Jurkat, Clone E6-1 (cell line): Measurements from ENCODE around the gene PLOD1.
A peak's percentile ranks its signal among the peaks of the same experiment; 100 is the strongest.
"Not testable (repeated sequence)": the region's sequence is repeated elsewhere in the genome, so short reads cannot be mapped to it uniquely, and the experiment has no call there.

Experiments
- DNase-seq: peaks from one replicate; pipeline ENCODE4 v3.0.0-alpha.2; 2011; ENCODE audit warnings: low read depth, low spot score
- H3K4me3 ChIP-seq: 2 replicates; pipeline ENCODE4 v1.5.1; 2011; ENCODE audit warnings: mild to moderate bottlenecking, low read length, control low read depth, moderate library complexity

The PLOD1 gene

DNA sequence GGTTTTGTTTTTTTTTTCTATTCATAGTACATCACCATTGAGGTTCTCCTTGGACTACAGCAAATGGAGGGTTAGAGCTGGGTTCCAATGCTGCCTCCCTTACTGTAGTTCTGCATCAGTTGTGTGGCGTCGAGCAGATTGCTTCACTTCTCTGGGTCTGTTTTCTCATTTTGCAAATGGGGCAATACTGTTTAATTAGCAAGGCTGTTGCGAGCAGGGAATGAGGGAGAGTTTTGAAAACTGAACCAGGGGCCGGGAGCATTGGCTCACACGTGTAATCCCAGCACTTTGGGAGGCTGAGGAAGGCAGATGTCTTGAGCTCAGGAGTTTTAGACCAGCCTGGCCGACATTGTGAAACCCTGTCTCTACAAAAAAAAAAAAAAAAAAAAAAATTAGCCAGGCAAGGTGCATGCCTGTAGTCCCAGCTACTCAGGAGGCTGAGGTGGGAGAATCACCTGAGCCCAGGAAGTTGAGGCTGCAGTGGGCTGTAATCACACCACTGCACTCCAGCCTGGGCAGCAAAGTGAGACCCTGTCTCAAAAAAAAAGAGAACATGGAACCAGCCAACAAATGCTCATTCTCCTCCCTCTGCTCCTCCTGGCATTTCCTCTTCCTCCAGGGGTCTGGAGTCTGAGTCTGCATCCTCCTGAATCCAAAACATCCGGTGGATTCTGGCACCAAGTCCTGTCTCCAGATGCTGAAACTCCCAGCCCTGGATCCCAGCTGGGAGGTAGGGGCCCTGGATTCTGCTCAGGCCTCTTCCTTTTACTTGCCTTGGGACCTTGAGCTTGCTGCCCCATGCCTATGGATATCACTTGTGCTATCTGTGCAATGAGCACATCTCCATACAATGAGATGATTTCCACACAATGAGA, 3.7 kb upstream of the PLOD1 start:
- no peak overlapping the region for H3K4me3 ChIP-seq
- DNase-seq, result no peak

DNA sequence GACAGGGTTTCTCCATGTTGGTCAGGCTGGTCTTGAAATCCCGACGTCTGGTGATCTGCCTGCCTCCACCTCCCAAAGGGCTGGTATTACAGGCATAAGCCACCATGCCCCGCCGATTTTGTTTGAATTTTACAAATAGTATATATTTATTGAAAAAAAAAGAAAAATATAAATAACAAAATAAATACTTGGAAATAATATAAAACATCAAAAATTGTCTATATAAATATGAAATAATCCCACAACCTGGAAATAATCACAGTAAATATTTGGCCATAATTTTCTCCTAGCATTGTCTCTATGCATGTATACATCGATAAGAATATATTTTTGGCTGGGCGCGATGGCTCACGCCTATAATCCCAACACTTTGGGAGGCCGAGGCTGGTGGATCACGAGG, 2.7 kb upstream of the PLOD1 start:
- no peak for DNase-seq
- no peak overlapping the region for H3K4me3 ChIP-seq

DNA sequence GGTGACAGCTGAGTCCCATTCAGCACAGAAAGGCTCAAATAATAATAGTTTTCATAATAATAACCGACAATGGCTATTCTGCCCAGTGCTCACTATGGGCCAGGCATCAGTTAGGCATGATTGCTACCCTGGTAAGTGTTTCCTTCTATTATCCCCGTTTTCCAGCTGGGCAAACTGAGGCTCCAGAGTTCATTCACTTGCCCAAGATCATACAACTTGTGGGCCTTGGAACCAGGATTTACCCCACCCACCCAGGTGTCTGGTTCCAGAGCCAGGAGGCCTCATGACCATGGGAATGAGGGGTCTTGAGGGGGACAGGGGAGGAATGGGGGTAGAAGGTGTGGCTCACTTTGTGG, 518 bp downstream of the PLOD1 start:
- peak overlapping the region; percentile 62 for H3K4me3 ChIP-seq
- no peak for DNase-seq

DNA sequence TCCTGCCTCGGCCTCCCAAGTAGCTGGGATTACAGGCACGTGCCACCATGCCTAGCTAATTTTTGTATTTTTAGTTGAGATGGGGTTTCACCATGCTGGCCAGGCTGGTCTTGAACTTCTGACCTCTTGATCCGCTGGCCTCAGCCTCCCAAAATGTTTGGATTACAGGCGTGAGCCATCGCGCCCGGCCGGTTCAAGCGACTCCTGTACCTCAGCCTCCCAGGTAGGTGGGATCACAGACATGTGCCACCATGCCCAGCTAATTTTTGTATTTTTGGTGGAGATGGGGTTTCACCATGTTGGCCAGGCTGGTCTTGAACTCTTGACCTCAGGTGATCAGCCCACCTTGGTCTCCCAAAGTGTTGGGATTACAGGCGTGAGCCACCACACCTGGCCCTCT, 1.2 kb downstream of the PLOD1 start:
- not testable (repeated sequence) for H3K4me3 ChIP-seq, DNase-seq

DNA sequence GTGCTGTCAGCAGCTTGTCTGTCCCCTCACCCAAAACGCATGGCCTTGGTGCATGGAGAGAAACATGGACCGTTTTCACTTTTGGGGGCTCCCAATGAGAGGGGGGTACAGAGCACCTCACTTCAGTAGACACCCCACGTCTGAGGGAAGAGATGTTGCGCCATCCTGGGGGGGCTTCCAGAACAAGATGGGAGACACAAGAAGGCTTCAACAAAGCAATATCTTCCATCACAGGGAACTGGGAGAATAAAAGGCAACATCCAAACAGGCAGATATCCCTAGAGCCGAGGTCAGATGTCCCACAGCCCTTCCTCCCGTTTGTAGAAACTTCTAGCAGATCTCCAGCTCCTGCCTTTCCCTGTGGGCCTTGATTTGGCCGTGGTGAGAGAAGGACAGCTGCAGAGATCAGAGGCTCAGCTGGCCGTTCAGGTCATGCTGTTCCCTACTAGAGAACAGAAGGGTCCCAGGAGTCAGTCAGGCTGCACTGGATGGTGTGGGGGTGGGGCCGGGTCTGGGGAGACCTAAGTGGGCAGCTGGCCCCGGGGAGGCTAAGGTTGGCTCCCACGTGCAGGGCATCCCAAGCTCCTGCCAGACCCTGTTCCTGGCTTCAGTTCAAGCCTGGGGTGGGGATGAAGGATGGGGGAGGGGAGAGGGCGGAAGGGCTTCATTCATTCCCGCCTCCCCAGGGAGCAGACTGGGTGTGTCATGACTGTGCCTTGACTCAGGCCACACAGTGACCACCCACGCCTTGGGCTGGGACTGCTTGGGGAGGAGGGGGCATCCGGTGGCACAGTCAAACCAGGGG, 4.4 kb downstream of the PLOD1 start:
- no peak for DNase-seq

DNA sequence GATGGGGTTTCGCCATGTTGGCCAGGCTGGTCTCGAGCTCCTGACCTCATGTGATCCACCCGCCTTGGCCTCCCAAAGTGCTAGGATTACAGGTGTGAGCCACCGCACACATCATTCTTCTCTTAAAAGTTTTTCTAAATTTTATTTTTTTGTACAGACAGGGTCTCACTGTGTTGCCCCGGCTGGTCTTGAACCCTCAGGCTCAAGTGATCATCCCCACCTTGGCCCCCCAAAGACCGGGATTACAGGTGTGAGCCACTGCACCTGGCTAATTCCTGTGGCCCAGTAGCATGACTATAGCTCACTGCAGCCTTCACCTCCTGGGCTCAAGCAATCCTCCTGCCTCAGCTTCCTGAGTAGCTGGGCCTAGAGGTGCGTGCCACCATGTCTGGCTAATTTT, 5.3 kb downstream of the PLOD1 start:
- not testable (repeated sequence) for DNase-seq, H3K4me3 ChIP-seq

More for the DNA sequence above, 4.4 kb downstream of the PLOD1 start:
- no peak overlapping the region for H3K4me3 ChIP-seq

DNA sequence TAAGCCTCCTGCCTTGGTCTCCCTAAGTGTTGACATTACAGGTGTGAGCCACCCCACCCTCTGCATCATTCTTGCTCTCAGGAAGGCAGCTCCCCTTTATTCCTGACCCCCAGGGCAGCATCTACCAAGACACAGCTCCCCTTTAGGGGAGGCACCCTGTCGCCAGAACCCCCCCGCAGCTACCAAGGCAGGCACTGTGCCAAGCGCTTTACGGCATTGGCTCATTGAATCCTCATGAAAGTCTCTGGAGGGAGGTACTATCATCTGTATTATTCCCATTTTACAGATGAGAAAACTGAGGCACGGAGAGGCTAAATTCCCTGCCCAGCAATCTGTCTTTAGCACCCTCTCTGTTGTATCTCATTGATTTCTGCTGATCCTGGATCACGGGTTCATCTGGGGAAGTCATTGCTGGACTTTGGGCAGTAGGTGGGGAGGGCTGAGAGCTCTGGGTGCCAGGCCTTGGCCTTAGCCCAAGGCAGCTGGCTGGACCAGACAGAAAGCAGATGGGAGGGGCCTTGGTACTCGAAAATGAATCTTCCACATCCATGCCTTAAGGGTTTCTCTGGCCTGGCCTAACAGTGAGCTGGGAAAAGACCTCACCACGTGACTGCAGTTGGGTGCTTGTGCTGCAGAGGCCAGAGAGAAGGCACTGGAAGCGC, 5.9 kb downstream of the PLOD1 start:
- DNase-seq, result no peak
- H3K4me3 ChIP-seq, result no peak overlapping the region

DNA sequence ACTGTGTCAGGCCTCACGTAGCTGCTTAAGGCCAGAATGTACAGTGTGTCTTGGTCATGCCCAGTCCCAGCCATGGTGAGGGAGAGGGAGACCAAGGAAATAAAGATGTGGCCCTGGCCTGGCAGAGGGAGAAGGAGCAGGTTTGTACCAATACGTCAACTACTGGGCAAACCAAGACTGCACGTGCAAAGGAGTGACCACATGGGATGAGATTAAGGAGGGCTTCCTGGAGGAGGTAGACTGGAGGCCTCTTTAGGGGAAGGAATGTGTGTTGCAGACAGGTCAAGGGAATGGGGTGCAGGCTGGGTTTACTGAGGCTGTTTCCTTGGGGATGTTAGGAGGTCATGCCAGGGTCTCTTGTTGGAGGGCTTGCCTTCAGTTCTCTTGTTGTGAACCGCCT, 7.8 kb downstream of the PLOD1 start:
- no peak for DNase-seq
- H3K4me3 ChIP-seq, result no peak overlapping the region

DNA sequence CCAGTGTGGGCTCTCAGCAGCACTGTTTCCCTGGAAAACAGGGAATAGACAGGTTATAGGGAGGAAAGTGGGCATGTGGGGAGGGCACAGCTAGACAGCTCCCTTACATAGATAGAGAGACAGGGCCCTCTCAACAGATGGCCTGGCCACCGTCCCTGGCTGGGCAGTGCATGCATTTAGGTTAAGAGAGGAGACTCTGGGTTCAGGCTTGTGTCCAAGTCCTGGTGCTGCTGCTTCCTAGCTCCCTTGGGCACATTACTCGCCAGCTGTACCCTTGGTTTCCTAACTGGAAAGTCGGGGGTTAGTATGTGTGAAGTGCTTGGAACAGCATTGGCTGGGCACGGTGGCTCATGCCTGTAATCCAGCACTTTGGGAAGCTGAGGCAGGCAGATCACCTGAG, 9.1 kb downstream of the PLOD1 start:
- DNase-seq, result no peak

DNA sequence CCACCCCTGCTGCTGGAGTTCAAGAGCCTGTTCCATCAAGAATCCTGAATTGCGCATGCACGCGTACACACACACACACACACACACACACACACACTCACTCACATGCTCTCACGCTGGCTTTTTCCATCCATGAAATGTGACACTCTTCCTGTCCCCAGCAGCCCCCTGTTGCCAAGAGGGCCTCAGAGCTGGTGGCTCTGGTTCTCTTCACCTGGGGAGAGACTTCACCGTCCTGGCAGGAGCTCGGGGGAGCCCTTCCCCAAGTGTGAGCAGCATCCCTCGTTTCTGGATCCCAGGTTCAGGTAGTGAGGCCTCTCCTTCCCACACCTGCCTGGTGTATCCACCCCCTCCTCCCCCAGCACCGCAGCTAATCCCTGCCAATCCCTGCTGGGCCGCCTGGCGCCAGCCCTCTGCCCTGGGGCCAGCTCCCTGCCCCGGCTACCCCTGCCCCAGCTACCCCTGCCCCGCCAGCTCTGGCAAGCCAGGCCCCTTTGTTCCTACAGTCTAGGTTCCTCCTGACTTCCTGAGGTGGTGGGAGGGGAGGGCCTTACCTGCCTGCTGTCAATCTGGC, 9.9 kb downstream of the PLOD1 start:
- no peak for DNase-seq
- H3K4me3 ChIP-seq, result no peak overlapping the region

More for the DNA sequence above, 9.1 kb downstream of the PLOD1 start:
- no peak overlapping the region for H3K4me3 ChIP-seq

DNA sequence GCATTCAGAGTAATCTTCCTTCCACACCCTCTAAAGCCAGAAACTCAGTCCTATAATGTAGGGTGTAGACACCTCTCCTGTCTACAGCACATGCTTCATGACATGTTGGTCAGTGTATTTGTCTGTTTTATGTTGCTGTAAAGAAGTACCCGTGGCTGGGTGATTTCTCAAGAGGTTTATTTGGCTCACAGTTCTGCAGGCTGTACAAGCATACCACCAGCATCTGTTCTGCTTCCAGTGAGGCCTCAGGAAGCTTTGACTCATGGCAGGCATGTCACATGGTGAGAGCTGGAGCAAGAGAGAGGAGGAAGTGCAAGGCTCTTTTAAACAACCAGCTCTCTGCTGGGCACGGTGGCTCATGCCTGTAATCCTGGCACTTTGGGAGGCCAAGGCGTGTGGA, 12.1 kb downstream of the PLOD1 start:
- no peak overlapping the region for H3K4me3 ChIP-seq
- no peak for DNase-seq

DNA sequence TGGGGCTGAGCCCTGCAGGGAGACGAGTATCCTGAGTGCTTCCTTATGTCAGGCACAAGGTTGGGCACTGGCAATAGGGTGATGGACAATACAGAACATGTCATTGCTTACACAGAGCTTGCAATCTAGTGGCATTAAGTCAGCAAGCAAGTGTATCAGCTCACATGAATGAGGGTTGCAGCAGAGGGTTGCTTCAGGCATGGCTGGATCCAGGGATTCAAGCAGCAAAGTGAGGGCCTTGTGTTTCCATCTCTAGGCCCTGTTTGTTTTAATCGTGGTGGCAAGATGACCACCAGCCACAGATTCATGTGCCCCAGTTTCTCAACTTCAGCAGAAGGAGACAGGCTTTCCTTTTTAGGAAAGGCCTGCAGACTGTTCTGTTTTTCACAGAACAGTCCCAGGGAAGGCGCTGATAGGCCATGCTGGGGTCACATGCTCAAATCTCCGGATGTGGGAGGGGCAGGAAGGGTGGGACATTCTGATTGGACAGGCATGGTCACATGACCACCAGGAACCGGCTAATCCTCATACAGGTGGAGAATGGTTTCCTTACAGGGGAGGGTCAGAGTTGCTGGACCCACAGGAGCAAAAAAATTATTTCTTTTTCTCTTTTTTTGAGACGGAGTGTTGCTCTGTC, 14.4 kb downstream of the PLOD1 start:
- DNase-seq, result peak; percentile 64
- no peak overlapping the region for H3K4me3 ChIP-seq

DNA sequence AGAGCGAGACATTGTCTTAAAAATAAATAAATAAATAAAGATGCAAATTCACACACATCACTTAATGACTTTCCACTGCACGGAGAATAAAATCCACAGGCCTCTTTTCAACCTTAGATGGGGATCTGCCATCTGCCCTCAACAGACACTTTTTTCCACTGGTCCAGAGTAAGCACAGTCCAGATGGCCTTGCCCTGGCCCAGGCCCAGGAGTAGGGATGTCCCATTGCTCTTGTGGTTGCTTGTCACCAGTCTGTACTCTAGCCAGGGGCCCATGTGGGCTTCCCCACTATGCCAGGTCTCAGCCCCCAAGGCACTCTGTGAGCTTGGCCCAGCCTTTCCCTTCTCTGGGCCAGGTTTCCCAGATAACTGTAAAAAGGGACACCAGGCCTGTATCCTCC, 17.4 kb downstream of the PLOD1 start:
- no peak overlapping the region for H3K4me3 ChIP-seq
- DNase-seq, result no peak

DNA sequence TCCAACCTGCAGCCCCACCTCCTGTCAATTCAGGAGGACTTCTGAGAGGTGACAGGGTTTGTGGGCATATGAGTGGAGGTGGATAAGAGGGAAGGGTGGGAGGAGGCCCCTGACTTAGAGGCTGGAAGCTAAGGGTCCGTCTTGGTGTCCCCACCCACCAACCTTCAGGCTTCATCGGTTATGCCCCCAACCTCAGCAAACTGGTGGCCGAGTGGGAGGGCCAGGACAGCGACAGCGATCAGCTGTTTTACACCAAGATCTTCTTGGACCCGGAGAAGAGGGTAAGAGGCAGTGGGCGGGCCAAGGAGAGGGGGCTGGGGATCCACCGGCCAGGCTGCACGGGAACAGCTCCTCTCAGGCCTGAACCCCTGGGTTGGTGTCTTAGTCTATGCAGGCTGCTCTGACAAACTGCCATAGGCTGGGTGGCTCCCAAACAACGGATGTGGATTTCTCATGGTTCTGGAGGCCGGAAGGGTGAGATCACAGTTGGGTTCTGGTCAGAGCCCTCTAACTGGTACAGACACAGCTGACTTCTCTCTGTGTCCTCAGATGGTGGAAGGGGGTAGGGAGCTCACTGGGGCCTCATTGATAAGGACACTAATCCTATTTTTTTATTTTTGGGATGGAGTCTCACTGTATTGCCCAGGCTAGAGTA, 18.1 kb downstream of the PLOD1 start:
- H3K4me3 ChIP-seq, result no peak overlapping the region
- no peak for DNase-seq

DNA sequence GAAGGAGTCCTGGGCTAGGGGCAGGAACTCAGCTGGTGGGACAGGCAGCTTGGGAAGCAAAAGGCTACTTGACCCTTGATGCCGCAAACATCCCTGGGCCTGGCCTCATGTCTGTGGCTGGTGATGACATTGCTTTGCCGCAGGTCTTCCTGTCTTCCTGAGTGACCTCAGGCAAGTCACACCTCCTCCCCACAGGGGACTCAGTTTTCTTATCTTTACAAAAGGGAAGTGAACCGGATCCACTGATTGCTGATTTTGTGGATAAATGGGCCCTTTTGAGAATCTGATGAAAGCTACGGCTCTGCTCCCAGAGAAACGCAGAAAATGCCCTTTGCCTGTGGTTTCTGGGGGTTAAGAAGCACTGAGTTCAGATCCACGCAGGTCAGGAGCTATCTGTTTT, 20.7 kb downstream of the PLOD1 start:
- DNase-seq, result no peak
- no peak overlapping the region for H3K4me3 ChIP-seq

DNA sequence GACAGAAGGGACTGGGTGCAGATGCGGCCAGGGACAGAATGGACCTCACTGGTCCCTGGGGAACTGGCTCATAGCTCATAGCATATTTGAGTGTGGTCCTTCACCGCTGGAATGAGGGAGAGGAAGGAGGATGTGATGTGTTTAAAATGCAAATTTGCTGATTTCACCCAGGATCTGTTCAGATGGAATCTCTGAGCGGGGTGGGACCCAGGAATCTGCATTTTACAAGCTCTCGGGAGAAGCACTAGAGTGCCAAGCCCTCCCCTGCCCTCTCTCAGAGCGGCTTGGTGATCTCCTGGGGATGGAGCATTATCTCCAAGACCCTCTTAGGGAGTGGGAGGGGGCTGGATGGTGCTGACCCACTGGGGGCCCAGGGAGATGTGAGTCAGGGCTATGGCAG, 22.9 kb downstream of the PLOD1 start:
- no peak for DNase-seq
- H3K4me3 ChIP-seq, result no peak overlapping the region

DNA sequence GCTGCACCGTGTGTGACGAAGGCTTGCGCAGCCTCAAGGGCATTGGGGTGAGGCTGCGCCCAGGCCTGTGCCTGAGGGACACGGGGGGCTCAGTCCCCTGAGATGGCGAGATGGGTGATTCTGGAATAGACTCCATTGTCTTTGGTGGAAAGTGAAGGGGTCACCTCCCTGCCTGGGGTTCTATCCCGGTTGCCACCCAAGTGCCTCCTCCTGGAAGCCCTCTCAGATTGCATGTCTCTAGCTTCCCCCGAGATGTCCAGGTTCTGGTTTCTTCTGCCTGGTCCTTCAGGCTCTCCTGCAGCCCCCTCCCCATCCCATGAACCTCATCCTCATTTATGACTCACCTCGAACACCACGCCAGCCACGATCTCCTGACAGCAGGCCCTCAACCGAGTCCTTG, 23.4 kb downstream of the PLOD1 start:
- H3K4me3 ChIP-seq, result no peak overlapping the region
- DNase-seq, result no peak

DNA sequence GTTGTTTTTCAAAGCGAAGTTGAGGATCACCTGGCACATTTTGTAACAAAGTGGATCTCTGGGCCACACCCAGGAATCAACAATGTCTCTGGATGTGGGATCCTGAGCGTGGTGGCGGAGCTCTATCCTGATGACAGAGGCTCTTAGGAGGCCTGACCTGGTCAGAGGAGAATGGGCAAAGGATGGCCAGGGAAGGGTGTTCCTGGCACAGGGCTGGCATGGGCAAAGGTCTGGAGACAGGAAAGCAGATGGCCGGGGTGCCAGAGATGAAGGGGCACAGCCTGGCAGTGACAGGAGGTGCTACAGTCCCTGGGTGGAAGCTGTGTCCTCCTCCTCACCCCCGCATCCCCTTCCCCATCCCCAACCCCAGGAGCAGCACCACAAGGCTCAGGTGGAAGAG, 25.8 kb downstream of the PLOD1 start:
- DNase-seq, result no peak
- H3K4me3 ChIP-seq, result no peak overlapping the region

DNA sequence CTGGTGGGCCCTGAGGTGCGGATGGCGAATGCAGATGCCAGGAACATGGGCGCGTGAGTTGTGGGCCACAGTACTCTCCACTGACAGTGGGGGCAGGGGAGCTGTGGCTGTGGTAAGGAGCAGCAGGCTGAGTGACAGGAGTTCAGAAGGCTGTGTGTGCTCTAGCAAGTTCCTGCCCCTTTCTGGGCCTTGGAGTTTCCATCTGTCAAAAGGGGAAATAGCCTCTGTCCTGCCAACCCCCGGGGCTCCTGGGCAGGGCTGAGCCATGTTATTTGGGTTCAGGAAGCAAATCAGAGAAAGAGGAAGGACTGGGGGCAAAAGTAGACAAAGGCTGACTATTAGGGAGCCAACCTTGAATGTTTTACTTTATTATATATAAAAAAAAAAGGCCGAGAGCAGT, 26.2 kb downstream of the PLOD1 start:
- DNase-seq, result no peak
- H3K4me3 ChIP-seq, result no peak overlapping the region
